ENCODE data around the gene UBE3C. TPM values are rescaled to one million over a fixed set of nuclear protein-coding genes. Genes with fewer than 3 reads are reported as not detected.
"Not testable (repeated sequence)": the region's sequence is repeated elsewhere in the genome, so short reads cannot be mapped to it uniquely, and the experiment has no call there.

UBE3C gene
- polyA plus RNA-seq, 12 donors, result 33.5 to 50.4 (median 37.0) TPM; not detected in 1

DNA sequence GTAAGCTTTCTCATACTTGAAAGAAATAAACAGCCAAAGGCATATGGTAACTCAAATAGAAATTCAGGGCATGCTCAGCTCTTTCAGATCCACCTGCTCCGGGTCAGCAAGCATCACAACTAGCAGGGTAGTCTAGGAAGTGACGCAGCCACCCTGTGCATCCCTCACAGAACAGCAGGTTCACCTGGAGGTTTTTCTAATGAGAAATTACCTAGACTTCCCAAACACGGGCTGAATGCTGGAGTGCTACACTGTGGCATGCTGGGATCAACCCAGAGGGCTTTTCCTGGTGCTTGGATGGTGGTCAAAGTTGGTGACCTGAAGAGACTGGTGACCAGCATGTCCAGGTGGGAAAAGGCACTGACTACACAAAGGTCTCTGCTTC is 131.3 kb downstream of the UBE3C start:
- no peak for DNase-seq

DNA sequence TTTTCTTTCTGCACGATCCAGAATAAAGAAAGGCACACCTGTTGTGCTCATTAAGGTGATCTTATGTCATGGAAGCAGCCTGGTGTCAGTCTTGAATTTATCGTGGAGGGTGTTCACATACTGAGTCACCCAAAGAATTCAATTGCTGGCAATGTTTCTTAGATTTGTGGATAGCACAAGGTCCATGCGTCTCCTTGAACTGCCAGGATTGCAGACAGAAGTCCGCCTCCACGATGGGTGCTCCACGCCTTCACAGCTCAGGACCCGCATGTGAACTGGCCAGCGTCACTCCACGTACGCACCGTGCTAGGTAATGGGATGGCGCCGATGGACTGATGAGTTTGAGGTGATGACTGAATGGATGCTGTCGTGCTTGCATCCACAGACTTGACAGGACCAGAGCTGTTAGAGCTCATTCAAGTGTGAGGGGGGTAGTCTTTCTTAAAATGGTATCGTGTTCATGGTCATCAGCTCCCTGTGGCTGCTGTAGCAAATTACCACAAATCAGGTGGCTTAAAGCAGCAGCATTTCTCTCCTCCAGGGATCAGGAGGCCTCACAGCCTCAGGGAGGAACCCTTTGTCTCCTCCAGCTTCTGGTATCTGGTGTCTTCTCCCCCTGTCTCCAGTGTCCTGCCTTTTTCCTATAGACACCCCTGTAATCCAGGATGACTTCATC is 132.7 kb downstream of the UBE3C start:
- DNase-seq, result no peak

DNA sequence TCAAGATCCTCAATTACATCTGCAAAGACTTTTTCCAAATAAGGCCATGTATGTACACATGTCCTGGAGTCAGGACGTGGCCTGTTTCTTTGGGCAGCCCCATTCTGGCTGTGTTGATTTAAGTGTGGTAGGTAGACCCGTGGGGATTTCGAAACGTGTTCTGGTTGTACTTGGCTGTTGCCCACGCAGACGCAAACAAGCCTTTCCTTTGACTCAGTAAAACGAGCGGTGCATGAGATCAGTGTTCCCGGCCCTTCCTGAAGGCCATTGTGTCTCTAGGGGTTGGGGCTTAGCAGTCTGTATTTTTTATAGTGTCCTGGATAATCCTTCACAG is 133.2 kb downstream of the UBE3C start:
- DNase-seq, result peak; percentile 35

GRCh38 chr7:157272351-157273207 is 133.9 kb downstream of the UBE3C start:
- DNase-seq, result no peak

DNA sequence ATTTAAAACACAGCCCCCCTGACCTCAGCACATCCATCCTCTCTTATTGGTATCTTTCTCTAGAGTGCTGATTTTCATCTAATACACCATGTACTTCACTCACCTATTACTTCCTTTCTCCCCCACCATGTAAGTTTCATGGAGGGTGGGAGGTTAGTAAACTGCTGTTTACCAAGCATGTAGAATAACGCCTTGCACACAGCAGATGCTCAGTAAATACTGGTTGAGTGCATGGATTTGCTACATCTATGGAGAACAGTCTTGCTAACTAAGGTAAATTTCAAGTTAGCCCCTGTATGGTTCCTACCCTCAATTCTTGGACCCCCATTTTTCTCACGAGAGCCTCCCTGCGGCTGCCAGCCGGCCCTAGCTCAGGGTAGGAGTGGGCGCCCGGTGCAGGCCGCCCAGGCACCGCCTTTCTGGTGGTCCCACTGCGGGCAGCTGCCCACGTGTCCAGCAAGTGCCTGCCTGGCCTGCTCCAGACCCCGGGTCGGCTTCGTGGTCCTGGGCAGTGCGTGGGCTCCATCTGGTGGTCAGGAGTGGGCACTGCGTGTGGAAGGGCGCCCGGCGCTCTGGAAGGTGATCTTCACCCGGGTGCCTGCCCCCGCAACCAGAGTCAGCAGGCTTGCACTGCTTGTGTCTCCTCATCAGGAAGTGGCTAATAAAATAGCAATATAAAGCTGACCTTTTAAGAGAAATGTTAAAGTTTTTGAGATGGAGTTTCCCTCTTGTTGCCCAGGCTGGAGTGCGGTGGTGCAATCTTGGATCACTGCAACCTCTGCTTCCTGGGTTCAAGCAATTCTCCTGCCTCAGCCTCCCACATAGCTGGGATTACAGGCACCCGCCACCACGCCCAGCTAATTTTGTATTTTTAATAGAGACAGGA is 134.7 kb downstream of the UBE3C start:
- DNase-seq, result peak; percentile 66

- DNase-seq, result not testable (repeated sequence)
Observed at GRCh38 chr7:157274094-157274634, 135.4 kb downstream of the UBE3C start.

DNA sequence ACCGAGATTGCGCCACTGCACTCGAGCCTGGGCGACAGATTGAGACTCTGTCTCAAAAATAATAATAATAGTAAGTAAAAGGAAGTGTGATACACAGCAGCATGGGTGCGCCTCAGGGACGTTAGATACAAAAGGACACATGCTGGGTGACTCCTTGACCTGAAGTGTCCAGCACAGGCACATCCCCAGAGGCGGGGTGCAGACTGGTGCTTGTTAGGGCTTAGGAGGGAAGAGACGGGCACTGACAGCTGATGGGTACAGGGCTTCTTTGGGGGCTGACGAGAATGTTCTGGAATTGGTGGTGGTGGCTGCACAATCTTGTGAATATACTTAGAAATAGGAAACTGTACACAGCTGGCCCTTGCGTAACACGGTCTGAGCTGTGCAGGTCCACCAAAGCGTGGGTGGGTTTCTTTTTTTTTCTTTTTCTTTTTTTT is 136.3 kb downstream of the UBE3C start:
- DNase-seq, result no peak

- no peak for DNase-seq
Observed at GRCh38 chr7:157276091-157276561, 137.4 kb downstream of the UBE3C start.

GRCh38 chr7:157276731-157277562 is 138.2 kb downstream of the UBE3C start:
- no peak for DNase-seq

GRCh38 chr7:157277568-157277967 is 138.8 kb downstream of the UBE3C start:
- DNase-seq, result not testable (repeated sequence)

DNA sequence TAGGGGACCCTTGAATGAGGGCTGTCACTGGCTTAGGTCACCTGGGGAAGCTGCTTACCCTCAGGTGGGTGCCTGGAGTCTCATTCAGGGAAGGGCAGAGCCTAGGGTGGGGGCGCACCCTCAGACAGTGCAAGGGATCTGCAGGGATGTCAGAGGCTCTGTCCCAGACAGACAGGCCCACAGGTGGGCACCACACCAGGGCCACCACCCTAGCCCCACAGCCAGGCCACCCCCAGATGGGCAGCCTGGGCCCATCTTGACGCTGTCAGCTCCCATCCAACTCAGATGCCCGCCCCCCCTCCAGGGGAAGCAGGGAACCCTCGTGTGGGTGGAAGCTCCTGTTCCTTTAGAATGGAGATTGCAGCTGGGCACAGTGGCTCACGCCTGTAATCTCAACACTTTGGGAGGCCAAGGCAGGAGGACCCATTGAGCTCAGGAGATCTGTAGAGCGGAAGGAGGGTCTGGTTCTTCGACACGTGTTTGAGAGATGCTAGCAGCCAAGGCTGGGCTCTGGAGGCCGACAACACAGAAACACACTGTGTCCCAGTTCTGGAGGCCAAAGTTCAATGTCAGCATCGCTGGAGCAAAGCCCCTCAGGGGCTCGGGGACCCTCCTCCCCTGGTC is 139.6 kb downstream of the UBE3C start:
- DNase-seq, result no peak

- DNase-seq, result no peak
Observed at GRCh38 chr7:157278791-157279724, 140.3 kb downstream of the UBE3C start.

- no peak for DNase-seq
Observed at GRCh38 chr7:157279741-157280215, 141.1 kb downstream of the UBE3C start.

DNA sequence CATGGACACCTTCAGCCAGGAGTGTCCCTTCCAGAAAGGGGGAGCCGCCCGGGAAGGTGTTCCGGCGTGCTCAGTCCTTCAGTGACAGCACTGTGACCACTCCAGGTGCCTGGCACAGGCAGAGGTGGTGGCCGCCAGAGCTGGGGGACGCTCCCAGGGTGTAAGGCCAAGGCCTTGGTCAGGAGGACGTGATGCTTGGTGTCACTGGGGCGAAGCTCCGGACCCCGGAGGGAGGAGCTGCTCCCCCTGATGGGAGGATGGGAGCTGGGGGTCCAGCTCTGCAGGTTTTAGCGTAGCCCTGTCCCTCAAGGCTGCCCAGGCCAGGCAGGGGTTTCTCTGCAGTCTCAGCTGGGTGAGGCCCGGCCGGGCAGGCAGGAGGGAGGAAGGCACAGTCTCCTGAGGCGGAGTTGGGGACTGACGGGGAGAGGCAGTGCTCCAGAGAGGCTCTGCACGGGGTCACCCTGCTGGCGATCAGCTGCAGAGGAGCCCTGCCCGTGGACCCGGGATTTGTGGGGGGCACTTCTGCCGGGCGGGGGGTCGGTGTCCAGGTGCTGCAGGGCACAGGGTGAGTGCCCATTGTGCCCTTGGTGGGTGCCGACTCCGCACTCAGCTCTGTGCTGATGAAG is 141.6 kb downstream of the UBE3C start:
- no peak for DNase-seq

DNA sequence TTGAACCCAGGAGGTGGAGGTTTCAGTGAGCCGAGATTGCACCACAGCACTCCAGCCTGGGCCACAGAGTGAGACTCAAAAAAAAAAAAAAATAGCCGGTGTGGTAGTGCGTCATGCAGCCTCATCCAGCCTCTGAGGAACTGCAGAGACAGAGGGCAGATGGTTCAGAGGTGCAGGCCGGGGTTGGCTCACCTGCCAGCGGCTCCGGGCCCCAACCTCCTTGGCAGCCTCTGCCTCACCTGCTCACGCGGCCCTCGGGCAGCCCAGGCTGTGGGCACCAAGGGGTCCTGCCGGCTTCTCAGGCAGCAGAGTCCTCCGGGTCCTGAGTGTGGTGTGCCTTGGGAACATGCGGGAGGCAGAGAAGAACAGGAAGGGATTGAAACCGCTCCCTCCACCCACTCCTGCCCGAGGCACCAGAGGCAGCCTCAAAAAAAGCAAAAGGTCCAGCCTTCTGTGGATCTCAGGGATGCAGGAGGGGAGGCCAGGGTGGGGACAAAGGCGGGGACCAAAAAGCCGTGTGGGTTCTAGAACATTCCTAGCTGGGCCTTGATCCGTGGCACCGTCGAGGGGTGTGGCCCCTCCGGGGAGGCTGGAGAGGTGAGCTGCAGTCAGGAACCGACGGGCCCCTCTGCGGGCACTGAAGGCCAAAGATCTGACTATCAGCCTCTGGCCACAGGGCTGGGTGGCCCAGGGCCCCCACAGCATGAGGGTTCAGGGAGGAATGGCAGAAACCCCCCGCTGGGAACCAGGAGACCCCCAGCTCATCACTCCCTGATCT is 142.7 kb downstream of the UBE3C start:
- DNase-seq, result no peak

DNA sequence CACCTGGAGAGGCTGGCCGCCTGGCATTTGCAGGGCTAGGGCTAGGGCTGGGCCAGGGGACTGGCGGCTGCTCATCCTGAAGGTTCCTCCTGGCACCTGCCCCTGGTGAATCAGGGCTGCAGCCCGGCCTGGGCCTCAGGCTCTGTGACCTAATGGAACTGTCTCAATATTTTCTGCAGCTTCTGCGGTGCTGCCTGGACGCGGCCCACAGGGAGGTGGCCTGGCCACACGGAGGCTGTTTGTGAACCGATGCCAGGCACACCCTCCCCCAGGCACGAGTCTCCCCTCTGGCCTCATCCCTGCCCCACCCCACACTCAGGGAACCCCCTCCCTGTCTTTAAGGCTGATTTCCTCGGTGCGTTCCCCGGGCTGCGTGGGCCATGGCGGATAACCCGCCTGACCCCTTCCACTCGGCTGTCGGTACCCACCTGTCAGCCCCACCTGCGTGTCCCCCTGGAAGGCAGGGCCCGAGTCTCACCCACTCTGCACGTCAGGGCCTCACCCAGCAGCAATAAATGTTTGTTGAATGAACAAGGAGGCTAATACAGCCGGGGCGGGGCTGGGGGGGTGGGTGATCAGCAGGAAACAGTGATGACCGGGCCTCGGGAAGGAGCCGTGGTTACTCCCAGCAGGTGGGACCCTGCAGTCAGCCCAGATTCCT is 143.5 kb downstream of the UBE3C start:
- DNase-seq, result no peak
